ENCODE results near the gene CPNE4.
A peak's percentile ranks its signal among the peaks of the same experiment; 100 is the strongest.

Gene CPNE4

GRCh38 chr3:132022914-132023313, 11.9 kb downstream of the CPNE4 start:
- no peak for TF ChIP-seq POLR2AphosphoS5 (IDR thresholded peaks at IDR 0.05; ENCODE audit: low read depth, low read length)
- no peak for TF ChIP-seq PAX5 (IDR thresholded peaks at IDR 0.05; ENCODE audit: insufficient read depth, low read length, severe bottlenecking)
- no peak for TF ChIP-seq POU2F2 (IDR thresholded peaks at IDR 0.05; ENCODE audit: low read depth, low read length)
- no peak for TF ChIP-seq SPI1 (IDR thresholded peaks at IDR 0.05; ENCODE audit: low read depth, low read length)
- FAIRE-seq (no peak), DNase-seq (ENCODE audit: insufficient read length, low spot score) (no peak)

- no peak for DNase-seq (ENCODE audit: insufficient read length, low spot score)
- FAIRE-seq = no peak
- no peak for TF ChIP-seq PAX5 (IDR thresholded peaks at IDR 0.05; ENCODE audit: insufficient read depth, low read length, severe bottlenecking)
- TF ChIP-seq POLR2A (IDR thresholded peaks at IDR 0.05; ENCODE audit: low read depth, low read length) = no peak
- no peak for TF ChIP-seq POU2F2 (IDR thresholded peaks at IDR 0.05; ENCODE audit: low read depth, low read length)
- no peak for TF ChIP-seq TAF1 (IDR thresholded peaks at IDR 0.05; ENCODE audit: low read depth, low read length)
- no peak for TF ChIP-seq POLR2AphosphoS5 (IDR thresholded peaks at IDR 0.05; ENCODE audit: low read depth, low read length)
- TF ChIP-seq SPI1 (IDR thresholded peaks at IDR 0.05; ENCODE audit: low read depth, low read length) = no peak
Observed at GRCh38 chr3:132020058-132020457, 14.8 kb downstream of the CPNE4 start.

GRCh38 chr3:132017137-132017536, 17.7 kb downstream of the CPNE4 start:
- FAIRE-seq = no peak
- no peak for TF ChIP-seq POLR2AphosphoS5 (IDR thresholded peaks at IDR 0.05; ENCODE audit: low read depth, low read length)
- TF ChIP-seq POU2F2 (IDR thresholded peaks at IDR 0.05; ENCODE audit: low read depth, low read length) = no peak
- no peak for TF ChIP-seq POLR2A (IDR thresholded peaks at IDR 0.05; ENCODE audit: low read depth, low read length)
- no peak for TF ChIP-seq PAX5 (IDR thresholded peaks at IDR 0.05; ENCODE audit: insufficient read depth, low read length, severe bottlenecking)
- DNase-seq (ENCODE audit: insufficient read length, low spot score) = no peak

GRCh38 chr3:132016061-132017041, 18.5 kb downstream of the CPNE4 start:
- no peak for FAIRE-seq
- TF ChIP-seq PAX5 (IDR thresholded peaks at IDR 0.05; ENCODE audit: insufficient read depth, low read length, severe bottlenecking) = no peak
- TF ChIP-seq POLR2A (IDR thresholded peaks at IDR 0.05; ENCODE audit: low read depth, low read length) = no peak

GRCh38 chr3:132014105-132014504, 20.7 kb downstream of the CPNE4 start:
- FAIRE-seq (no peak), DNase-seq (ENCODE audit: insufficient read length, low spot score) (no peak)
- TF ChIP-seq SPI1 (IDR thresholded peaks at IDR 0.05; ENCODE audit: low read depth, low read length) (no peak), POU2F2 (IDR thresholded peaks at IDR 0.05; ENCODE audit: low read depth, low read length) (no peak), POLR2AphosphoS5 (IDR thresholded peaks at IDR 0.05; ENCODE audit: low read depth, low read length) (no peak), PAX5 (IDR thresholded peaks at IDR 0.05; ENCODE audit: insufficient read depth, low read length, severe bottlenecking) (no peak), POLR2A (IDR thresholded peaks at IDR 0.05; ENCODE audit: low read depth, low read length) (no peak), TAF1 (IDR thresholded peaks at IDR 0.05; ENCODE audit: low read depth, low read length) (no peak)

More at GRCh38 chr3:132016061-132017041, 18.5 kb downstream of the CPNE4 start:
- no peak for DNase-seq (ENCODE audit: insufficient read length, low spot score)

- DNase-seq (ENCODE audit: insufficient read length, low spot score) (no peak), FAIRE-seq (no peak)
- TF ChIP-seq POLR2A (IDR thresholded peaks at IDR 0.05; ENCODE audit: low read depth, low read length) = no peak
- no peak for TF ChIP-seq TAF1 (IDR thresholded peaks at IDR 0.05; ENCODE audit: low read depth, low read length)
- TF ChIP-seq SPI1 (IDR thresholded peaks at IDR 0.05; ENCODE audit: low read depth, low read length) = no peak
- no peak for TF ChIP-seq PAX5 (IDR thresholded peaks at IDR 0.05; ENCODE audit: insufficient read depth, low read length, severe bottlenecking)
- TF ChIP-seq POU2F2 (IDR thresholded peaks at IDR 0.05; ENCODE audit: low read depth, low read length) = no peak
- TF ChIP-seq POLR2AphosphoS5 (IDR thresholded peaks at IDR 0.05; ENCODE audit: low read depth, low read length) = no peak
Observed at GRCh38 chr3:132009241-132009640, 25.6 kb downstream of the CPNE4 start.

- no peak for DNase-seq (ENCODE audit: insufficient read length, low spot score)
- TF ChIP-seq POU2F2 (IDR thresholded peaks at IDR 0.05; ENCODE audit: low read depth, low read length) (no peak), POLR2AphosphoS5 (IDR thresholded peaks at IDR 0.05; ENCODE audit: low read depth, low read length) (no peak), SPI1 (IDR thresholded peaks at IDR 0.05; ENCODE audit: low read depth, low read length) (no peak), POLR2A (IDR thresholded peaks at IDR 0.05; ENCODE audit: low read depth, low read length) (no peak), PAX5 (IDR thresholded peaks at IDR 0.05; ENCODE audit: insufficient read depth, low read length, severe bottlenecking) (no peak), TAF1 (IDR thresholded peaks at IDR 0.05; ENCODE audit: low read depth, low read length) (no peak)
- FAIRE-seq = no peak
Observed at GRCh38 chr3:132008837-132009236, 26.0 kb downstream of the CPNE4 start.

GRCh38 chr3:132007617-132008016, 27.2 kb downstream of the CPNE4 start:
- TF ChIP-seq POU2F2 (IDR thresholded peaks at IDR 0.05; ENCODE audit: low read depth, low read length) = no peak
- no peak for TF ChIP-seq SPI1 (IDR thresholded peaks at IDR 0.05; ENCODE audit: low read depth, low read length)
- TF ChIP-seq PAX5 (IDR thresholded peaks at IDR 0.05; ENCODE audit: insufficient read depth, low read length, severe bottlenecking) = no peak
- no peak for TF ChIP-seq TAF1 (IDR thresholded peaks at IDR 0.05; ENCODE audit: low read depth, low read length)
- no peak for TF ChIP-seq POLR2A (IDR thresholded peaks at IDR 0.05; ENCODE audit: low read depth, low read length)
- no peak for TF ChIP-seq POLR2AphosphoS5 (IDR thresholded peaks at IDR 0.05; ENCODE audit: low read depth, low read length)
- DNase-seq (ENCODE audit: insufficient read length, low spot score) = no peak
- no peak for FAIRE-seq

GRCh38 chr3:132006605-132007204, 28.1 kb downstream of the CPNE4 start:
- FAIRE-seq (peak; percentile 54), DNase-seq (ENCODE audit: insufficient read length, low spot score) (no peak)
- TF ChIP-seq TAF1 (IDR thresholded peaks at IDR 0.05; ENCODE audit: low read depth, low read length) (no peak), PAX5 (IDR thresholded peaks at IDR 0.05; ENCODE audit: insufficient read depth, low read length, severe bottlenecking) (no peak), POU2F2 (IDR thresholded peaks at IDR 0.05; ENCODE audit: low read depth, low read length) (no peak), SPI1 (IDR thresholded peaks at IDR 0.05; ENCODE audit: low read depth, low read length) (no peak), POLR2AphosphoS5 (IDR thresholded peaks at IDR 0.05; ENCODE audit: low read depth, low read length) (no peak), POLR2A (IDR thresholded peaks at IDR 0.05; ENCODE audit: low read depth, low read length) (no peak)

Data from GM12891 (cell line).